ENCODE measurements around the gene ITLN2.
"Not testable (repeated sequence)": the region's sequence is repeated elsewhere in the genome, so short reads cannot be mapped to it uniquely, and the experiment has no call there.

Gene ITLN2

DNA sequence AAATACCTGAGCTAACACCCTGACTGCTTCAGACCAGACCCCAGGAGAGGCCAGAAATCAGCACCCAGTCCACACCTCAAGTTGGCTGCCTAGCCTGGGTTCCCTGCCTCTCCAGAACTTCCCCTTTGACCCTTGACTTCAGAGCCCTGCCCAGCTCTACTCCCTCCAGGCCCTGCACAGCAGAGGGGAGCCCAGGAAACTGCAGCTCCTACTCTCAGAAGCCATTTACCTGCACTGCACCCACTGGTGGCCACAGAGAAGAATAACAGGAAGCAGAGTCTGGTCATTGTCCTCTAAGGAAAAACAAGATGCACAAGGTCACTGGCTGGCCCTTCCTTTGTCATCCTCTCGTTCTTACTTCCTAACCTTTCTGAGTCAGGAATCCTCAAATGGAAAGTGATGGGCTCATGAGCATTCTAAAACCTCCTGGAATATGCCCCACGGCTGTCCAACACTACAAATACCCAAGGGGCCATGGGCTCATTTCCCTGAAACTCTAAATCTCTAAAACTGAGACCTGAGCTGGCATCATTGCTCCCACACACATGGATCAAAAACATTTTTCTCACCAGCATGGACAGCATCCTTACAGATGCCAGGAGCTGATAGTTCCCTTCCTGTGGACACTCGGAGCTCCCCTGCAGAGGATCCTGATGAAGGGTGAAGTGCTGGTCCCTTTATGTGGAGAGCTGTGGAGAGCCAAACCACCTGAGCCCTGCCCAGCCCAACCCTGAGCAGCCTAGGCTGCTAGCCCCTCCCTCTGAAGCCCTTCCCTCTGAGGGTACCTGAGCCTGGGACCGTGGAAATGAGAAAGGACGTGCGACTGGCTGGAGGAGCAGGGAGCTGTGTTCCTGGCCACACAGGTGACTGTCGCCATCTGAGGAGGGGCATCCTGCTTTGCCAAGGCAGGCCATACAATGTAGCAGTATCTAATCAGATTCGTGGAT, at the start of gene ITLN2:
Gene ITLN2 (minus strand): TSS at position 652 of the 947 bp plus-strand sequence. CDS start 68 bp downstream, at position 584.
- peak; percentile 47 for DNase-seq

DNA sequence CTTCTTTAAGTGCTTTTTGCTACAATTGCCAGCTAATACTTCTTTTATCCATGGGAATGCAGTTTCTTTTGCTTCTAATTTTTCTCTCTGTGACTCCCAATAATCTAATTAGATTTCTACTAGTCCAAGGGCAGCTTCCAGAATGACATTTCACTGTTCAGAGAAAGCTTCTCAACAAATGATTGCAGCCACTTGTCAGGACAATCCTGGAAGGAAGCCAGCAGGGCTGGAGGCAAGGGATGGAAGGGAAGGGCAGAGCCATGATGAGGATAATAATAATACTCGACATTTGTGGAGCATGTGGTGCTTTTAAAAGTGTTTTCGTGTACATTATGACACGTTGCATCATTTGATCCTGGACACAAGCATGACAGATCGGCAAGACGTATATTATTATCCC, 46.9 kb upstream of the ITLN2 start:
- DNase-seq: no peak

DNA sequence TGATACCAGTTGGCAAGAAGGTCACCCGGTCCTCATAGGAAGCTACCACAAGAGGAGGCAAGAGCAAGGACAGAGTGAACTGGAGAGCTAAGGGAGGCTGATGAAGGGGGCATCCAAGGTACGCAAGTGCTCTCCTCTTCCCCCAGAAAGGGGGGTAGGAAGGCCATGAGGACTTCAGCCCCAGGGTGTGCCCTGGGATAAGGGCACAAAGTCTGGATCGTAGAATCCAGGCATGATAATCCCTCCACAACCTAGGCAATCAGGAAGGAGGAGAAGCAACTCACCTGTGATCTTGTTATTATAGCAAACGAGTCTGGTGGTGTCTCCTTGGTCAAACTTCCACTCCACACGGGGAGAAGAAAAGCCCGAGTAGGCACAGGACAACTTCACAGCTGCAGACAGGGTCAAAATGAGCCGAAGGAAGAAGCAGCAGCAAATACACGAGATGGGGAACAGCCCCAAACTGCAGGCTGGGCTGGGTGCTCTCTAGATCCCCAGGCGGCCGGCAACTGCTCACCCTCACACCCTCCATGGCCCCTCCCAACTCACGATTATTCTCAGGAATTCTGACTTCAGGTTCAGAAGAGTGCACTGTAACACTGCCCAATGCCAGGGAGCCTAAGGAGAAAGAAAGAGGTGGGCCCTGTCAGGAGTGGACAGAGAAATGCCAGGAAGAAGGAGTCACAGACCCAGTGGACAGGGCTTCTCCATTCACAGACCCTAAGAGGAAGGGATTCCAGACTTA, 46.3 kb upstream of the ITLN2 start:
- no peak for DNase-seq

DNA sequence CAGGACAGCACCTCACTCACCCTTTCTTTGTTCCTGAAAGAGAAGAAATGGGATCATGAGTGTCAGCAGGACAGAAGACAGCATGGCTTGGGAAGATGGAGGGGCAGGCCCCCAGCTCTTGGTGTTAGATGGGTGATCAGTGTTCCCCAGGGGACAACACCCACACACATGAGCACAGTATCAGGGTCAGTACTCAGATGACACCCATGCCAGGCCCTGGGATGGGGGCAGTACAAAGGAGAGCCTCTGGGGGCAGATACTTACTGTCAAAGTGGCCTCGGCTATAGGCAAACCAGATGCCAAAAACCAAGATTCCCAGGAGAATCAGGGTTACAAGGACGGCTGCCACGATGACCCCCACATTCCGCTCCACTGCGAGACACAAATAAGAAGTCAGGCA, 44.8 kb upstream of the ITLN2 start:
- DNase-seq: no peak

DNA sequence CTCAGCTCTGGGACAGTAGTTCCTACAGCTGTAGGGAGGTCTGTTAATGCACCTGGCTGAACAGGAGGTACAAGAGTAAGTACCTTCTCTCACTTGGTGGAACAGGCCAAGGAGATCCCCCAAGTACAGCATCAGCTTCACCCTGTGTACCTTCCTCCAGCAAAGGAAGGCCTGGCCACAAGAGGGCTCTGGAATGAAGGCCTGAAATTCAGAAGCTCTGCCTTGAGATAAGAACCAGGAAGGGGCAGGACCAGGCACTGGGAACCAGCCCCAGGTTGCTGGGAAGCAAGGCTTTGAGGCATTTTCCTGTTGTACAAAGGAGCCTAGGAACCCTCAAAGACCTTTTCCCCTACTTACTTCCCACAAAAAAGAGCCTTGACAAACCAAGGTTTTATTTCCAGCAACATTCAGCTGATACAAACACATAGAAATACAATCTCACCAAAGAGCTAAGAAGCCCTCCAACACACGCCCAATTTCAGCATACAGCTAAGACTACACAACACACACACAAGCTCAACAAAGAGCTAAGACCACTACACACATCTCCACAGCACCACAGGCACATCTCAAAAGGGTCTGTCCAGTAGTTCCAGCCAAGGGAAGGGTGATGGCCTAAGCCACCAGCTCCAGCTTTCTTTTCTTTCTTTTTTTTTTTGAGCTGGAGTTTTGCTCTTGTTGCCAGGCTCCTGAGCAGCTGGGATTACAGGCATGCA, 42.9 kb upstream of the ITLN2 start:
- peak; percentile 60 for DNase-seq

DNA sequence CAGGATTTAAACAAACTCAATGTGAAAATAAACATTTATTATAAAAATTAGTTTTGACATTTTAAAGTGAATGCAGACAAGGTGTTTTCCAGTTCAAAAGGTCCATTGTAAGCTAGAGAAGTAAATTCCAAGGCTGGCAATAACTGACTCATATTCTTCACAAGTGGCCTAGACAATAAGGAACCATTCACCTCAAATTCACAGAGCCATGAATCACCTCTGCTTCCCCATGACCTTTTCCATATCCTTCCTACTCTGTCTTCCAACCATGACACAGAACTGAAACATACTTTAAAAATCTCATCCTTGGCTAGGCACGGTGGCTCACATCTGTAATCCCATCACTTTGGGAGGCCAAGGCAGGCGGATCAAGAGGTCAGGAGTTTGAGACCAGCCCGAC, 41.6 kb upstream of the ITLN2 start:
- no peak for DNase-seq

DNA sequence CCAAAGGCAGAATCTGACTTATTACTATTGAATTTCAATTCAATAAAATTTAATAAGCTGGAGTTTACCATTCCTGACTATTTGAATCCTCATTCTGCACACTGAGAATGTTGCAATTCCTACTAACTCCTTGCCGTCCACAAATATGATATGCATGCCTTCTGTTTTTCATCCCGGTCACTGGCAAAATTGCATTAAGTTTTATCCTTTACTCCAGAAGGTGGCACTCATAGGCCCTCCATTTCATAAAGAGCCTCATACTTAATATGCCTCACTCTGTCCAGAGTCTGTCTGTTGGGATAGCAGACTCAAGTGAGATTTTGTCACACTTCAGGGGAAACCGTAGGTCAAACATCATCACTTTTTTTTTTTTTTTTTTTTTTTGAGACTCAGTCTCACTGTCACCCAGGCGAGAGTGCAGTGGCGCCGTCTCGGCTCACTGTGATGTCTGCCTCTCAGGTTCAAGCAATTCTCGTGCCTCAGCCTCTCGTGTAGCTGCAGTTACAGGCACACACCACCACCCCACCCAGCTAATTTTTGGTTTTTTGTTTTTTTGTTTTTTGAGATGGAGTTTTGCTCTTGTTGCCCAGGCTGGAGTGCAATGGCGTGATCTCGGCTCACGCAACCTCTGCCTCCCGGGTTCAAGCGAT, 39.1 kb upstream of the ITLN2 start:
- DNase-seq: no peak

DNA sequence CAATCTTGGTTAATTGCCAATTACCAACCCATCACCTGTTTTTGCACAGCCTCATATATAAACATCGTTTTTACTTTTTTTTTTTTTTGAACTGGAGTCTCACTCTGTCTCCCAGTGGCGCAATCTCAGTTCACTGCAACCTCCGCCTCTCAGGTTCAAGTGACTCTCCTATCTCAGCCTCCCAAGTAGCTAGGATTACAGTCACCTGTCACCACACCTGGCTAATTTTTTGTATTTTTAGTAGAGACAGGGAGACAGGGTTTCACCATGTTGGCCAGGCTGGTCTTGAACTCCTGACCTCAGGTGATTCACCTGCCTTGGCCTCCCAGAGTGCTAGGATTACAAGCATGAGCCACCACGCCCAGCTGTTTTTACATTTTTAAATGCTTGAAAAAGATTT, 37.4 kb upstream of the ITLN2 start:
- DNase-seq: not testable (repeated sequence)

DNA sequence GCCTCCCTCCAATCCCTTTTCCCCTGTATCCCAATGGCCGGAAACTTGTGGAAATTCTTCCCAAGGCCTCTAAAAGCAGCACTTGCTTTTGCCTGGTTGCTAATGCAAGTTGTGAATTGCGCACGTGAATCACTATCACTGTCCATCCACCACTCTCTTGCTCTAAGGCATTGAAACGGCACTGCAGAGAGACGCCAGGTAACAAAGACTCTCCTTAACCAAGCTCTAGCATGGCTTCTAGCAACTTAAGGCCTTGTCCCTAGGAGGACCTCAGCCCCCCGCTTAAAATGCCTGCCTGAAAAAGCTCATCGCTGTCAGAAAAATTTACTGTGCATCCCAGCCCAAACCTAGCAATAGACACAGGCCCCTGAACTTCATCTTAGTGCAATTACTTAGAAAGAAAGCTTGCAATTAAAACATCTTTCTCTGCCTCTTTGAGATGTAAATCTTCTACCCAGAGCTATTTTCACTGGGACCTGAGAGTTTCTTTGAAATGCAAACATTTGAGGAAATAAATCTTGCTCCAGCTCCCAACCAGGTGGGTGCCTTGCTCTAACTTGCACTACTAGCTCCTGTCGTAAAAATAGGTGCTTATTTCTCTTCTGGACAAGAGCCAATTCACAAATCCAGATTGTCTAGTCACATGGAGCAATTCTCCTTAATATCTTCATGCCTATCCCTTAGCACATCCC, 32.9 kb upstream of the ITLN2 start:
- no peak for DNase-seq

DNA sequence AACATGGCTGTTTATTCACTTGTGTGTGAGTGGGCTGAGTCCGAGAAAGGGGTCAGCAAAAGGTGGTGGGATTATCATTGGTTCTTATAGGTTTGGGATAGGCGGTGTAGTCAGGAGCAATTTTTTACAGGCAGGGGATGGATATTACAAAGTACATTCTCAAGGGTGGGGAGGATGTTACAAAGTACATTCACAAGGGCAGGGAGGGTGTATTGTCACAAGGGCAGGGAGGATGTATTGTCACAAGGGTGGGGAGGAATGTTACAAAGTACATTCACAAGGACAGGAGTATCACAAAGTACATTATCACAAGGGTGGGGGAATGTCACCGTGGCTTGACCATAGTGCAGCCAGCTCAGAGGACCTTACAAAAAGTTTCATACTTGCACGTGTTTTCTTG, 31.1 kb upstream of the ITLN2 start:
- no peak for DNase-seq

DNA sequence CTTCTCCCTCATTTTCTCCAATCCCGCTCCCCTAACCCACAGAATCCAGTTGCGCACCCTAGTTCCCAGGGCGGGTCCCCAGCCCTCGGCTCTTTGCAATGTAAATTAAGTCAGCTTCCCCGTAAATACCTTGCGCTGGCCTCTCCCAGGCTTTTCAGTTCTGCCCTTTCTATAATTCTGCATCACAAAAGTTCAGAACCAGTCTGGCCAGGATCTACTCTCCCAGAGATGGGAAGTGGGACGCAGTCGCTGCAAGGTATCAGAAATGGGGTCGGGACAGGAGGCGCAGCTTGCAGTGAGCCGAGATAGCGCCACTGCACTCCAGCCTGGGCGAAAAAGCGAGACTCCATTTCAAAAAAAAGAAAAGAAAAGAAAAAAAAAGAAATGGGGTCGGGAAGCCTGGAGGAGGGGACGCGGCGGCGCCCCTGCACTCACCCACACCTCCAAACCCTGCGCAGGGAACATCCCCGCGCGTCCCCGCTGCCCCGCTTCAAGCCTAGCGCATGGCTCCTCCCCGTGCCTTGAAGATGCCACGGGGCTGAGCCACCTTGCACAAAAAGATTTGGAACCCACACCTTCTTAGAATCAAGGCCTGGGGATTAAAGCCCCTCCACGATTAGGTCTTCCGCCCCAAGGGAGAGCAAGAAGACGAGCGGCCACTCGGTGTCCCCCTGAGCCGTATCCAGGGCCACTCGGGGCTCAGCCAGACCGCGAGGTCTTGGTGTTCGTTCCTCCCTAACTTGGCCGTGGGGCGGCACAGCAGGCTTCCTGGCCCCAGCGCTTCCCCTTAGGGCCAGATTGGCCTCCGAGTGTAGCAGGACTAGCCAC, 27.2 kb upstream of the ITLN2 start:
- DNase-seq: no peak

DNA sequence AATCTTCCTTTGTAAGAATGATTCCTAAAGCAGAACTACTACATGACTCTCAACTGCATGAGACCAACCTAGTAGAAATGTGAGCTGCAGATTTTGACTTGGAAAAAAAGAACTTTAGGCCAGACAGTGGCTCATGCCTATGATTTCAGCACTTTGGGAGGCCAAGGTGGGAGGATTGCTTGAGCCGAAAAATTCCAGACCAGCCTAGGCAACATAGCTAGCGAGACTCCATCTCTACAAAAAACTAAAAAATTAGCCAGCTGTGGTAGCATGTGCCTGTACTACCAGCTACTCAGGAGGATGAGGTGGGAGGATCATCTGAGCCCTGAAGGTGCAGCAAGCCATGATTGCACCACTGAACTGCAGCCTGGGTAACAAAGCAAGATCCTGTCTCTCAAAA, 24.7 kb upstream of the ITLN2 start:
- DNase-seq: no peak

DNA sequence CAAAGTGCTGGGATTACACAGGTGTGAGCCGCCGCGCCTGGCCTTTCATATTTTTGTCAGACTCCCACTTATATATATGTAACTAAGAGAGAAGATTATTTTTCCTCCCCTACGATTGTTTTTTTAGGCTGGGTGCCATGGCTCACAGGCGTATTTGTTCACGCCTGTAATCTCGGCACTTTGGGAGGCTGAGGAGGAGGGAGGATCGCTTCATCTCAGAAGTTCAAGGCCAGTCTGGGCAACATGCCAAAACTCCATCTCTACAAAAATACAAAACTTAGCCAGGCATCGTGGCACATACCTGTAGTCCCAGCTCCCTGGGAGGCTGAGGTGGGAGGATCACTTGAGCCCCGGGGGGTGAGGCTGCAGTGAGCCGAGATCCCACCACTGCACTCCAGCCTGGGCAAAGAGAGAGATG, 23.9 kb upstream of the ITLN2 start:
- no peak for DNase-seq

DNA sequence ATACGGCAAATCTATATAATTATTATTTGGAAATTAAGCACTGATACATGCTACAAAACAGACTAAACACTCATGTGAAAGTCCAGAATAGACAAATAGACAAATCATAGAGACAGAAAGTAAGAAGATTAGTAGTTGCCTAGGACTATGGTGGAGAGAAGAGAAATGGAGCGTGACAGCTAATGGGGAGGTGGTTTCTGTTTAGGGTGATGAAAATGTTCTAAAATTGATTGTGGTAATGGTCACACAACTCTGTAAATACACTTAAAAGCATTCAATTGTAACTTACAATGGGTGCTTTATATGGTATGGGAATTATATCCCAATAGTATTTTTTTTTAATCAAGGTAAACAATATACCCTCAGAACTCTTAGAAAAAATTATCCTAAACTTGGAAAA, 20.4 kb upstream of the ITLN2 start:
- no peak for DNase-seq

DNA sequence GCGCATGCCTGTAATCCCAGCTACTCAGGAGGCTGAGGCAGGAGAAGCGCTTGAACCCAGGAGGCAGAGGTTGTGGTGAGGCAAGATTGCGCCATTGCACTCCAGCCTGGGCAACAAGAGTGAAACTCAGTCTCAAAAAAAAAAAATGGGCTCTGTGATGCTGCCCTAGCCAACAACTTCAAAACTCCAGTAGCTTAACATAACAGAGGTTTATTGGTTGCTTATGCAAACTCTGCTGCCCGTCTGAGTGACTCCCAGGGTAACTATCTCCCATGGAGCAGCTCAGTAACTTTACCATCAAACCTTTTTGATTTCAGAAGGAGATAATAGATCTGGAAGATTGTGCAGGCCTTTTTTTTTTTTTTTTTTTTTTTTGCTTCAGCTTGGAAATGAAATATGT, 18.9 kb upstream of the ITLN2 start:
- DNase-seq: no peak

DNA sequence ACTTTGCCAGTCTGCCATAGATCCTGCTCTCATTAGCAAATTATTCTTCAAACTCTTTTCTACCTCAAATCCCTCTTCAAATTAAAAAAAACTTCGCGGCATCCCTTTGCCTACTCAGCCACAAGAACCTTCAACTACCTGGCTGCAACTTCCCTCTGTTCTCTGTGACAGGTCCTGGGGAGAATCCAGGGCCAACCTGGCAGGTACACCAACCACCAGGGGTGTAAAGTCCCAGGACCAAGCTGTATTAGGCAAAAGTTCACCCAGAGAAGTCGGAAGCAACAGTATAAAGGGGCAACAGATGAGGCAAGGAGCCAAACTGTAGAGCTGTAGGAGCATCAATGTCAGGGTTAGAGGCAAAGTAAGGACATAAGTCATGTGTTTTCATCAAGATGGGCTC, 18.3 kb upstream of the ITLN2 start:
- no peak for DNase-seq

DNA sequence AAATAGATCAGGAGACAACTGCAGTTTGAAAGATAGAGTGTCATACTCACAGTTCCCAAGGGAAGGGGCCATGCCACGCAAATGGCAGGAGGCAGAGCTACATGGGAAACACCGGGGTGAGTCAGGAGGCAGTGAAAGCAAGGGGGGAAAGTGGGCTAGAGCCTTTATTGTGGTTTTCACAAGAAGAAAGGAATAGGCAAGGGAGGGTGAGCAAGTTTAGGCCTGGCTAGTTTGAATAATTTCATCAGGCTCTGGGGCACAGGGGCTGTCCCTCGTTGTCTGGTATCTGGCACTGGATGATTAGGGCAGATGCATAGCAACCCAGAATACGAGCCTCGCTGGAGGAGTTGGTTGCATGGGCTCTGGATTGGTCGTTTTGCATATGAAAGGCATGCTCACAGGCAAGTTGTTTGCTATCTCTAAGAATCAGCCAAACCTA, 17.0 kb upstream of the ITLN2 start:
- DNase-seq: no peak

DNA sequence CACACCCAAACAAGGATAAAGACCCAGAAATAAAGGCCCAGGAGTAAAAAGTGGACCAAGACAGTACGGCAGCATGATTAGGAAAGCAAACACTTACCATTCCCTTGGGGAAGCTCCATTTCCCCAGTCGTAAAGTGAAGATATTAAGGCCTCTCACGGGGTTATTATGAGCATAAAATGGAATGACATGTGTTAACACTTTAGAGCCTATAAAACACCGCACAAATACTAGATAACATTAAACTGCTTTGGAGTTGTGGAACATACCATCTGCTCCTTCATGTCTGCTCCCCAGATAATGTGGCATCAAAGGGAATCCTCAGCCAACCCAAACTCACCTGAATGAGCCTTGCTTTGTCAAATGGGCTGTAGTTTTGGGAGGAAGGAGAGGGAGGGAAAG, 8.9 kb upstream of the ITLN2 start:
- DNase-seq: no peak

DNA sequence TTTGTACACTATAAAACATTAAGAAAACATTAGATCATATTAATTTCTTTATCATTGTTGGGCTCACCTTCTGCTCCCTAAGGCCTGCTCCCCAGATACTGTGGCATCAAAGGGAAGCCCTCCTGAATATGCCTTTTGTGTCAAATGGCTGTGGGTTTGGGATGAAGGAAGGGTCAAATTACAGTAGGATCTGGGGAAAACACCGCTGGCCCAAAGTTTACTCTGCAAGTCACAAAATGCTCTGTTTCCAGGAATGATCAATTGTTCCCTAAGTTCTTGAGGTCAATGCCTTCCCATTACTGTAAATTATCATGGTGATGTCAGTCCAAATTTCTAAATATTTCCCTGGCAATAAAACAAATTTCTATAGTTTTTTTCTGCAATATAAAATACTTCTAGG, 6.8 kb upstream of the ITLN2 start:
- no peak for DNase-seq

DNA sequence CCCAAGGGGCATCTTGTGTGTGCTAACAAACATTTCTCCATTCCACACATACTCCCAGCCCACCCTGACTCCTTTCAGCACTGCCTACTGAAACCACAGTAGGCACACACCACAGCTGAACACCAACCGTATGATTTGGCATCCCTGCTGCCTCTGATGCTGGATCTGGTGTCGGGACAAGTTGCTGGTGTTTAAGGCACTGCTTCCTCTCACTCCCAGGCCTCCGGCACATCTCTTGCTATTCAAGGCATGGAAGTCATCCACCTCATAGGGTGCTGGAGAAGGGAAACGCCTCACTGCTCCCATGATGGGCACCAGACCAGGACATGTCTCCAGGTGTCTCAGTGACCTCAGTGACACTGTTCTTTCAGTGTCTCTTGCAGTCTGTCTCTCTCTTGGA, 2.4 kb upstream of the ITLN2 start:
- DNase-seq: no peak

DNA sequence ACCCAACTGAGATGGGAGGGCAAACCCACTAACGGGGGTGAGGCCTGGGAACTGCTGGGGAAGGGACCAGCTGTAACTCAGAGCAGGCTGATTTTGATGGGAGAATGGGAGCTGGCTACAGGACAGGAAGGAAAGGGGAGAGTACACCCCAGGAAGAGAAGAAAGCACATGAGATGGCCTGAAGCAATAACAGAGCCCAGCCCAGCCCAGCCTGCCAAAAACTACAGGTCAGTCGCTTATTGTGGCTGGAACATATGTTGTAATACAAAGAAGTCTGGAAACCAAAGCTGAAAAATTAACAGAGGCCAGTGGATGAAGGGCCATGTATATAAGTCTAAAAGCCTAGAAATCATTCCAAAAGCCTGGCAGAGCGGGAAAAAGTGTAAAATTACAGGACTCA, 1.6 kb downstream of the ITLN2 start:
- DNase-seq: no peak

Data from CD4-positive, alpha-beta T cell treated with Interleukin-15 for 1 hour (primary cell).